Vagina (tissue), 2 donors: Measurements from ENCODE around the gene ARHGAP19. TPM values are rescaled to one million over a fixed set of nuclear protein-coding genes. Genes with fewer than 3 reads are reported as not detected.

Experiments used
- DNase-seq, 2 donors: peaks; one replicate each; pipeline ENCODE4 v3.0.0-alpha.2; 2017; ENCODE audit errors: extremely low spot score in 2 of 2
- H3K27ac ChIP-seq: fragments of 200-600 bp; sonication (generic); one replicate; pipeline ENCODE4 v1.5.1; 2019
- H3K27me3 ChIP-seq: fragments of 200-600 bp; sonication (generic); one replicate; pipeline ENCODE4 v1.5.1; 2019
- H3K36me3 ChIP-seq, 2 donors: fragments of 200-600 bp; sonication (generic); one replicate each; pipeline ENCODE4 v1.5.1; 2017 to 2019
- H3K4me1 ChIP-seq: fragments of 200-600 bp; sonication (generic); one replicate; pipeline ENCODE4 v1.5.1; 2019
- H3K4me3 ChIP-seq, 2 donors: fragments of 200-600 bp; sonication (generic); 1 replicate in 1 of 2; 2 replicates in 1 of 2; pipeline ENCODE4 v1.5.1; 2016 to 2019
- H3K9me3 ChIP-seq: fragments of 200-600 bp; sonication (generic); one replicate; pipeline ENCODE4 v1.5.1; 2019
- CTCF ChIP-seq, 3 experiments: fragments of 450-650 bp in 2 of 3; fragments of 200-600 bp in 1 of 3; sonication (generic) in 1 of 3; IDR thresholded peaks; one replicate each; pipeline ENCODE4 v1.5.1; 2017 to 2019; ENCODE audit warnings: antibody characterized with exemption in 3 of 3, mild to moderate bottlenecking in 2 of 3, moderate library complexity in 2 of 3
- POLR2A ChIP-seq, 2 donors: fragments of 450-650 bp; IDR thresholded peaks; one replicate each; pipeline ENCODE4 v1.6.1; 2017; ENCODE audit warnings: antibody characterized with exemption in 2 of 2, mild to moderate bottlenecking in 2 of 2, moderate library complexity in 2 of 2
- POLR2AphosphoS5 ChIP-seq, 2 donors: sonication (generic); formaldehyde crosslinking; IDR thresholded peaks; one replicate each; pipeline ENCODE4 v1.9.0; 2017; ENCODE audit warnings: antibody characterized with exemption in 2 of 2, mild to moderate bottlenecking in 2 of 2, low read depth in 1 of 2; ENCODE audit not compliant: insufficient read depth in 1 of 2
- intact Hi-C: fragments of 100-400 bp; cut with DNase I; formaldehyde crosslinking; loops from one replicate; pipeline ENCODE4 v1.15.1; 2023
- total RNA-seq: library from RNA; depleted of rRNA; stranded (reverse); fragments of >200 nt; gene quantifications from one replicate; pipeline ENCODE4 v1.2.3, GENCODE V29; 2016

Gene ARHGAP19
- total RNA-seq = 3.9 TPM

- Histone ChIP-seq H3K4me3 (peak within 1 kb of the TSS; percentile 73 to 97), H3K27ac (peak within 1 kb of the TSS; percentile 90), H3K9me3 (no peaks in the 10 kb centered on the region), H3K36me3 (no peaks in the 10 kb centered on the region), H3K27me3 (no peaks in the 10 kb centered on the region), H3K4me1 (peaks cover 8% of the 10 kb centered on the region)
- intact Hi-C loops = loop anchor here (5.0 kb wide), 1 partner anchor 40 kb away; the partner anchor contains the start of gene FRAT2
- peak in 1 of 2 donors; percentile 98 for DNase-seq
- TF ChIP-seq CTCF (IDR thresholded peaks at IDR 0.05) = no peak
- TF ChIP-seq POLR2AphosphoS5 (IDR thresholded peaks at IDR 0.05; ENCODE audit: insufficient read depth in 1 of 2, low read depth in 1 of 2) = peak; percentile 89 to 91
- peak; percentile 39 to 61 for TF ChIP-seq POLR2A (IDR thresholded peaks at IDR 0.05)
These were observed at the start of gene ARHGAP19 for GRCh38 chr10:97292097-97292861. Gene ARHGAP19 (minus strand): TSS chr10:97292637. CDS start chr10:97292627, 10 bp downstream.

- no peak overlapping the region for H3K27ac ChIP-seq
- intact Hi-C loops = no loop called here
- DNase-seq = no peak
These were observed 49.0 kb upstream of the ARHGAP19 start for GRCh38 chr10:97341416-97341815.

DNA sequence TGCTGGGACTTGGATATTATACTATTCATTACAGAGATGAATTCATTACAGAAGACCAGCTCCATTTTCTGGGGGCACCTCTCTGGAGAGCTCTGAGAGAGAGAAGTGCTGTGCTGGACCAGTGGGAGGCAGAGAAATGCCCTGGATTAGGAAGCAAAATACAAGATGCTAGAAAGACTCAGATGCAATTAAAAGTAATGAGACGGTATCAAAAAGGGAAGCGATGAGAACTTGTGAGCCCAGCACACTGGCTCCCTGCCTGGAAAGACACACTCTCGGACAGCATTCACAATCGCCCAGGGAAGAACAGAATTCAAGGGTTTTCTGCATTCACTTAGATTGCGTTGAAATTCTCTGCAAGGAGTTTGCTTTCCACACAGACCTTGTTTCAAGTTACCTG, 45.6 kb upstream of the ARHGAP19 start:
- no peak for TF ChIP-seq POLR2AphosphoS5 (IDR thresholded peaks at IDR 0.05; ENCODE audit: insufficient read depth in 1 of 2, low read depth in 1 of 2)
- H3K36me3 ChIP-seq = no peaks in the 10 kb centered on the region
- H3K4me3 ChIP-seq = no peak overlapping the region
- intact Hi-C loops = loop anchor here (2.0 kb wide), 1 partner anchor 21 kb away; no protein-coding TSS in a partner anchor
- no peaks in the 10 kb centered on the region for H3K27me3 ChIP-seq
- no peak for DNase-seq
- H3K9me3 ChIP-seq = no peaks in the 10 kb centered on the region
- H3K27ac ChIP-seq = peak overlapping the region; percentile 61
- H3K4me1 ChIP-seq = peaks cover 34% of the 10 kb centered on the region

More at GRCh38 chr10:97341416-97341815, 49.0 kb upstream of the ARHGAP19 start:
- no peaks in the 10 kb centered on the region for H3K9me3 ChIP-seq
- no peaks in the 10 kb centered on the region for H3K36me3 ChIP-seq
- H3K4me1 ChIP-seq = peaks cover 16% of the 10 kb centered on the region
- TF ChIP-seq POLR2A (IDR thresholded peaks at IDR 0.05) (no peak), POLR2AphosphoS5 (IDR thresholded peaks at IDR 0.05; ENCODE audit: insufficient read depth in 1 of 2, low read depth in 1 of 2) (no peak), CTCF (IDR thresholded peaks at IDR 0.05) (no peak)
- H3K4me3 ChIP-seq = no peak overlapping the region
- H3K27me3 ChIP-seq = no peaks in the 10 kb centered on the region

- peak in 1 of 2 donors; percentile 42 for TF ChIP-seq POLR2AphosphoS5 (IDR thresholded peaks at IDR 0.05; ENCODE audit: insufficient read depth in 1 of 2, low read depth in 1 of 2)
- TF ChIP-seq CTCF (IDR thresholded peaks at IDR 0.05) = no peak
- no peak for TF ChIP-seq POLR2A (IDR thresholded peaks at IDR 0.05)
- intact Hi-C loops = no loop called here
- H3K27ac ChIP-seq = peak overlapping the region; percentile 61
These were observed 44.8 kb upstream of the ARHGAP19 start for GRCh38 chr10:97336942-97337831.

GRCh38 chr10:97336446-97336845, 44.0 kb upstream of the ARHGAP19 start:
- intact Hi-C loops = no loop called here
- H3K27me3 ChIP-seq = no peaks in the 10 kb centered on the region
- peaks cover 50% of the 10 kb centered on the region for H3K4me1 ChIP-seq
- no peaks in the 10 kb centered on the region for H3K36me3 ChIP-seq
- H3K4me3 ChIP-seq = no peak overlapping the region
- H3K9me3 ChIP-seq = no peaks in the 10 kb centered on the region
- peak overlapping the region; percentile 61 for H3K27ac ChIP-seq
- TF ChIP-seq CTCF (IDR thresholded peaks at IDR 0.05) = no peak
- no peak for TF ChIP-seq POLR2AphosphoS5 (IDR thresholded peaks at IDR 0.05; ENCODE audit: insufficient read depth in 1 of 2, low read depth in 1 of 2)
- TF ChIP-seq POLR2A (IDR thresholded peaks at IDR 0.05) = no peak
- no peak for DNase-seq

More at GRCh38 chr10:97336942-97337831, 44.8 kb upstream of the ARHGAP19 start:
- Histone ChIP-seq H3K36me3 (no peaks in the 10 kb centered on the region), H3K4me3 (peak overlapping the region in 1 of 2 donors; percentile 12), H3K27me3 (no peaks in the 10 kb centered on the region), H3K4me1 (peaks cover 43% of the 10 kb centered on the region), H3K9me3 (no peaks in the 10 kb centered on the region)
- no peak for DNase-seq
